ENCODE measurements around the gene GNB4.
A peak's percentile ranks its signal among the peaks of the same experiment; 100 is the strongest.

Gene GNB4

GRCh38 chr3:179376474-179376873 lies 74.8 kb downstream of the GNB4 start:
- Histone ChIP-seq H3K4me1 (ENCODE audit: control insufficient read depth in 2 of 2, insufficient read depth in 2 of 2, low read length in 2 of 2) (no peaks in the 10 kb centered on the region), H3K36me3 (ENCODE audit: control insufficient read depth in 2 of 2, insufficient read depth in 2 of 2, low read length in 2 of 2) (peaks cover 44 to 47% of the 10 kb centered on the region in 2 donors), H3K27ac (ENCODE audit: low read depth in 2 of 2, low read length in 2 of 2) (no peak overlapping the region), H3K9ac (ENCODE audit: low read depth in 1 of 2, low read length in 2 of 2) (no peak overlapping the region), H3K9me3 (ENCODE audit: control insufficient read depth in 2 of 2, low read length in 2 of 2) (no peaks in the 10 kb centered on the region), H3K27me3 (ENCODE audit: control insufficient read depth in 2 of 2, insufficient read depth in 2 of 2, low read length in 2 of 2) (no peaks in the 10 kb centered on the region), H3K4me3 (ENCODE audit: low read length in 2 of 2) (no peak overlapping the region)

GRCh38 chr3:179375091-179375999 lies 75.9 kb downstream of the GNB4 start:
- peaks cover 40 to 41% of the 10 kb centered on the region in 2 donors for H3K36me3 ChIP-seq (ENCODE audit: control insufficient read depth in 2 of 2, insufficient read depth in 2 of 2, low read length in 2 of 2)
- no peaks in the 10 kb centered on the region for H3K4me1 ChIP-seq (ENCODE audit: control insufficient read depth in 2 of 2, insufficient read depth in 2 of 2, low read length in 2 of 2)
- H3K27me3 ChIP-seq (ENCODE audit: control insufficient read depth in 2 of 2, insufficient read depth in 2 of 2, low read length in 2 of 2), result no peaks in the 10 kb centered on the region
- no peak overlapping the region for H3K9ac ChIP-seq (ENCODE audit: low read depth in 1 of 2, low read length in 2 of 2)
- no peak overlapping the region for H3K4me3 ChIP-seq (ENCODE audit: low read length in 2 of 2)
- H3K9me3 ChIP-seq (ENCODE audit: control insufficient read depth in 2 of 2, low read length in 2 of 2), result no peaks in the 10 kb centered on the region
- H3K27ac ChIP-seq (ENCODE audit: low read depth in 2 of 2, low read length in 2 of 2), result no peak overlapping the region

- peaks cover 31 to 34% of the 10 kb centered on the region in 2 donors for H3K36me3 ChIP-seq (ENCODE audit: control insufficient read depth in 2 of 2, insufficient read depth in 2 of 2, low read length in 2 of 2)
- H3K4me1 ChIP-seq (ENCODE audit: control insufficient read depth in 2 of 2, insufficient read depth in 2 of 2, low read length in 2 of 2), result no peaks in the 10 kb centered on the region
- no peaks in the 10 kb centered on the region for H3K27me3 ChIP-seq (ENCODE audit: control insufficient read depth in 2 of 2, insufficient read depth in 2 of 2, low read length in 2 of 2)
- no peak overlapping the region for H3K9ac ChIP-seq (ENCODE audit: low read depth in 1 of 2, low read length in 2 of 2)
- H3K9me3 ChIP-seq (ENCODE audit: control insufficient read depth in 2 of 2, low read length in 2 of 2), result no peaks in the 10 kb centered on the region
- no peak overlapping the region for H3K27ac ChIP-seq (ENCODE audit: low read depth in 2 of 2, low read length in 2 of 2)
- no peak overlapping the region for H3K4me3 ChIP-seq (ENCODE audit: low read length in 2 of 2)
Observed at GRCh38 chr3:179373938-179374337, 77.3 kb downstream of the GNB4 start.

- Histone ChIP-seq H3K4me3 (ENCODE audit: low read length in 2 of 2) (no peak overlapping the region), H3K36me3 (ENCODE audit: control insufficient read depth in 2 of 2, insufficient read depth in 2 of 2, low read length in 2 of 2) (peaks cover 34 to 42% of the 10 kb centered on the region in 2 donors), H3K9ac (ENCODE audit: low read depth in 1 of 2, low read length in 2 of 2) (no peak overlapping the region), H3K27me3 (ENCODE audit: control insufficient read depth in 2 of 2, insufficient read depth in 2 of 2, low read length in 2 of 2) (no peaks in the 10 kb centered on the region), H3K9me3 (ENCODE audit: control insufficient read depth in 2 of 2, low read length in 2 of 2) (no peaks in the 10 kb centered on the region), H3K4me1 (ENCODE audit: control insufficient read depth in 2 of 2, insufficient read depth in 2 of 2, low read length in 2 of 2) (no peaks in the 10 kb centered on the region), H3K27ac (ENCODE audit: low read depth in 2 of 2, low read length in 2 of 2) (no peak overlapping the region)
Observed at GRCh38 chr3:179369621-179370020, 81.6 kb downstream of the GNB4 start.

- Histone ChIP-seq H3K4me3 (ENCODE audit: low read length in 2 of 2) (no peak overlapping the region), H3K27ac (ENCODE audit: low read depth in 2 of 2, low read length in 2 of 2) (no peak overlapping the region), H3K36me3 (ENCODE audit: control insufficient read depth in 2 of 2, insufficient read depth in 2 of 2, low read length in 2 of 2) (peaks cover 43 to 64% of the 10 kb centered on the region in 2 donors), H3K9ac (ENCODE audit: low read depth in 1 of 2, low read length in 2 of 2) (no peak overlapping the region), H3K9me3 (ENCODE audit: control insufficient read depth in 2 of 2, low read length in 2 of 2) (no peaks in the 10 kb centered on the region), H3K27me3 (ENCODE audit: control insufficient read depth in 2 of 2, insufficient read depth in 2 of 2, low read length in 2 of 2) (no peaks in the 10 kb centered on the region), H3K4me1 (ENCODE audit: control insufficient read depth in 2 of 2, insufficient read depth in 2 of 2, low read length in 2 of 2) (no peaks in the 10 kb centered on the region)
Observed at GRCh38 chr3:179363332-179363731, 87.9 kb downstream of the GNB4 start.

GRCh38 chr3:179355996-179356395 lies 95.3 kb downstream of the GNB4 start:
- no peak overlapping the region for H3K4me3 ChIP-seq (ENCODE audit: low read length in 2 of 2)
- no peaks in the 10 kb centered on the region for H3K9me3 ChIP-seq (ENCODE audit: control insufficient read depth in 2 of 2, low read length in 2 of 2)
- no peak overlapping the region for H3K27ac ChIP-seq (ENCODE audit: low read depth in 2 of 2, low read length in 2 of 2)
- H3K27me3 ChIP-seq (ENCODE audit: control insufficient read depth in 2 of 2, insufficient read depth in 2 of 2, low read length in 2 of 2), result no peaks in the 10 kb centered on the region
- H3K4me1 ChIP-seq (ENCODE audit: control insufficient read depth in 2 of 2, insufficient read depth in 2 of 2, low read length in 2 of 2), result no peaks in the 10 kb centered on the region
- H3K36me3 ChIP-seq (ENCODE audit: control insufficient read depth in 2 of 2, insufficient read depth in 2 of 2, low read length in 2 of 2), result peaks cover 51 to 66% of the 10 kb centered on the region in 2 donors
- H3K9ac ChIP-seq (ENCODE audit: low read depth in 1 of 2, low read length in 2 of 2), result no peak overlapping the region

- Histone ChIP-seq H3K4me1 (ENCODE audit: control insufficient read depth in 2 of 2, insufficient read depth in 2 of 2, low read length in 2 of 2) (peaks cover 9% of the 10 kb centered on the region in 2 donors), H3K36me3 (ENCODE audit: control insufficient read depth in 2 of 2, insufficient read depth in 2 of 2, low read length in 2 of 2) (peaks cover 13 to 20% of the 10 kb centered on the region in 2 donors), H3K27me3 (ENCODE audit: control insufficient read depth in 2 of 2, insufficient read depth in 2 of 2, low read length in 2 of 2) (no peaks in the 10 kb centered on the region), H3K9ac (ENCODE audit: low read depth in 1 of 2, low read length in 2 of 2) (peak overlapping the region; percentile 71 to 82), H3K4me3 (ENCODE audit: low read length in 2 of 2) (peak overlapping the region; percentile 91 to 95), H3K9me3 (ENCODE audit: control insufficient read depth in 2 of 2, low read length in 2 of 2) (no peaks in the 10 kb centered on the region), H3K27ac (ENCODE audit: low read depth in 2 of 2, low read length in 2 of 2) (peak overlapping the region; percentile 87 to 88)
Observed at GRCh38 chr3:179348325-179349013, 102.8 kb downstream of the GNB4 start.

GRCh38 chr3:179347345-179348194 lies 103.7 kb downstream of the GNB4 start, which contains the start of gene MFN1:
Gene MFN1, plus strand, starts transcription at chr3:179347709. Its CDS starts 1,143 bp downstream, at chr3:179348852.
- Histone ChIP-seq H3K4me3 (ENCODE audit: low read length in 2 of 2) (peak within 1 kb of the TSS; percentile 91 to 95), H3K27me3 (ENCODE audit: control insufficient read depth in 2 of 2, insufficient read depth in 2 of 2, low read length in 2 of 2) (no peaks in the 10 kb centered on the region), H3K36me3 (ENCODE audit: control insufficient read depth in 2 of 2, insufficient read depth in 2 of 2, low read length in 2 of 2) (peaks cover 11 to 17% of the 10 kb centered on the region in 2 donors), H3K9ac (ENCODE audit: low read depth in 1 of 2, low read length in 2 of 2) (peak within 1 kb of the TSS; percentile 71 to 82), H3K9me3 (ENCODE audit: control insufficient read depth in 2 of 2, low read length in 2 of 2) (no peaks in the 10 kb centered on the region), H3K27ac (ENCODE audit: low read depth in 2 of 2, low read length in 2 of 2) (peak within 1 kb of the TSS; percentile 87 to 88), H3K4me1 (ENCODE audit: control insufficient read depth in 2 of 2, insufficient read depth in 2 of 2, low read length in 2 of 2) (peaks cover 9% of the 10 kb centered on the region in 2 donors)

Measured in mucosa of rectum (tissue), 2 donors.